GM12878 (cell line): Measurements from ENCODE around the gene BTBD1. TPM values are rescaled to one million over a fixed set of nuclear protein-coding genes. Genes with fewer than 3 reads are reported as not detected.

Experiments
- ATAC-seq: fragments of 200-7000 bp; cut with Tn5 transposase; 3 replicates; pipeline ENCODE4 v1.9.1; 2020; ENCODE audit warnings: mild to moderate bottlenecking, moderate library complexity
- BruUV-seq: library from RNA; stranded (reverse); fragments of 400-500 nt; replicated peaks from 2 replicates; lab custom pipeline; 2021; lab: Mats Ljungman, UMichigan
- CTCF ChIA-PET: fragments of 300-600 bp; sonication (Branson Sonifier 250); formaldehyde crosslinking; extraction: SDS; loops from one replicate; lab custom pipeline; 2021; ENCODE audit warnings: inconsistent platforms; lab: Yijun Ruan, JAX
- POLR2A ChIA-PET: fragments of 350-600 bp; formaldehyde crosslinking; extraction: SDS; loops from one replicate; lab custom pipeline; 2021; ENCODE audit warnings: inconsistent platforms; lab: Charles Lee
- RAD21 ChIA-PET: fragments of 300-600 bp; sonication (Branson Sonifier 250); formaldehyde crosslinking; loops from one replicate; lab custom pipeline; 2023; ENCODE audit warnings: antibody characterized with exemption; ENCODE audit not compliant: unreplicated experiment; lab: Charles Lee
- SMC1A ChIA-PET: fragments of 300-600 bp; sonication (Branson Sonifier 250); formaldehyde crosslinking; loops from one replicate; lab custom pipeline; 2023; ENCODE audit not compliant: unreplicated experiment, uncharacterized antibody; lab: Charles Lee
- DNase-seq: peaks from one replicate; pipeline ENCODE4 v3.0.0-alpha.2; 2011; ENCODE audit warnings: low read depth, low spot score
- FAIRE-seq: peaks from 3 replicates; lab custom pipeline; 2011; peaks lifted over from hg19 to GRCh38; lab: Jason Lieb, UNC
- H2AFZ ChIP-seq: 2 replicates; pipeline ENCODE4 v1.6.0; 2011; ENCODE audit warnings: low read depth, low read length, control low read depth; ENCODE audit not compliant: control insufficient read depth
- H3K27ac ChIP-seq: 2 replicates; pipeline ENCODE4 v1.5.1; 2011; ENCODE audit warnings: control low read depth; ENCODE audit not compliant: control insufficient read depth, insufficient read depth
- H3K27me3 ChIP-seq, 2 experiments: replicated peaks in 1 of 2; 2 replicates each; pipeline versions ENCODE4 v1.6.0 to v1.6.1; 2011; ENCODE audit warnings: low read length in 1 of 2; ENCODE audit not compliant: control insufficient read depth in 2 of 2, insufficient read depth in 2 of 2
- H3K36me3 ChIP-seq, 2 experiments: 2 replicates each; pipeline ENCODE4 v1.5.1; 2011; ENCODE audit warnings: low read length in 1 of 2; ENCODE audit not compliant: control insufficient read depth in 2 of 2, insufficient read depth in 2 of 2
- H3K4me1 ChIP-seq: 2 replicates; pipeline ENCODE4 v1.6.1; 2011; ENCODE audit warnings: mild to moderate bottlenecking, low read length, moderate library complexity, mixed read lengths; ENCODE audit not compliant: control insufficient read depth, insufficient read depth
- H3K4me2 ChIP-seq: 2 replicates; pipeline ENCODE4 v1.6.0; 2011; ENCODE audit warnings: control low read depth; ENCODE audit not compliant: control insufficient read depth, insufficient read depth
- H3K4me3 ChIP-seq: fragments of 200-600 bp; sonication (generic); 2 replicates; pipeline ENCODE4 v1.5.1; 2016
- H3K79me2 ChIP-seq: 2 replicates; pipeline ENCODE4 v1.6.0; 2011; ENCODE audit warnings: low read length; ENCODE audit not compliant: control insufficient read depth, insufficient read depth
- H3K9ac ChIP-seq: 2 replicates; pipeline ENCODE4 v1.8.0; 2011; ENCODE audit warnings: low read length, control low read depth, mixed read lengths; ENCODE audit not compliant: control insufficient read depth, insufficient read depth
- H3K9me3 ChIP-seq: replicated peaks from 3 replicates; pipeline ENCODE4 v1.5.1; 2011; ENCODE audit warnings: mild to moderate bottlenecking, low read length; ENCODE audit not compliant: control insufficient read depth, insufficient read depth
- H4K20me1 ChIP-seq: 2 replicates; pipeline ENCODE4 v1.6.0; 2011; ENCODE audit not compliant: control insufficient read depth, insufficient read depth
- E2F8 ChIP-seq: fragments of 450-650 bp; IDR thresholded peaks from 2 replicates; pipeline ENCODE4 v1.6.1; 2018; ENCODE audit warnings: mild to moderate bottlenecking, low read depth, moderate library complexity; ENCODE audit not compliant: partially characterized antibody
- YY1 ChIP-seq: IDR thresholded peaks from 2 replicates; pipeline ENCODE4 v1.6.1; 2011; ENCODE audit warnings: low read depth, mild to moderate bottlenecking, low read length
- WGBS: methylation state at CpG from one replicate; pipeline ENCODE4 v1.1.6; 2016; ENCODE audit warnings: low lambda C conversion rate; ENCODE audit not compliant: insufficient replicate concordance, insufficient coverage; ENCODE audit errors: missing lambda C conversion rate; 5-methylcytosine and 5-hydroxymethylcytosine counted together
- in situ Hi-C: fragments of 300-500 bp; cut with MboI; formaldehyde crosslinking; loops from 9 replicates; pipeline ENCODE4 v1.14.3; 2018; ENCODE audit warnings: mixed read lengths
- intact Hi-C: fragments of 100-400 bp; cut with micrococcal nuclease; formaldehyde crosslinking; loops from one replicate; pipeline ENCODE4 v1.14.2; 2022; ENCODE audit not compliant: unreplicated experiment
- polyA plus RNA-seq, 11 experiments: library from polyadenylated mRNA; depleted of rRNA in 4 of 11; unstranded in 6 of 11; stranded (reverse) in 5 of 11; fragments of >200 nt; fragmentation: Nextera tagmentation in 4 of 11; fragmentation: Illumina TruSeq in 1 of 11; extraction: Ambion mirVana in 4 of 11; extraction: Trizol in 1 of 11; gene quantifications; 1 replicate in 1 of 11; 2 replicates in 10 of 11; pipeline versions ENCODE4 v1.2.1 to v1.2.3, GENCODE V29; 2011 to 2016; ENCODE audit warnings: inconsistent platforms in 2 of 11, missing spikeins in 2 of 11, low read depth in 1 of 11
- total RNA-seq, 4 experiments: library from RNA; depleted of rRNA in 3 of 4; stranded (reverse); fragments of >200 nt in 3 of 4; fragmentation: Illumina TruSeq in 1 of 4; extraction: Trizol in 1 of 4; gene quantifications; 2 replicates each; pipeline versions ENCODE4 v1.2.1 to v1.2.3, GENCODE V29; 2013 to 2021

The BTBD1 gene
- total and polyA plus RNA-seq, 10 of the 15 experiments (the other 5 are each of a cell fraction or from before 2014, with no cell fraction given), result 17.5 to 90.4 (median 73.1) TPM

GRCh38 chr15:83057696-83058376, 9.2 kb downstream of the BTBD1 start:
- TF ChIP-seq E2F8 (no peak), YY1 (no peak)
- TF ChIP-seq, all 136 proteins: peak for 0
- Histone ChIP-seq H2AFZ (no peak overlapping the region), H3K9me3 (no peaks in the 10 kb centered on the region), H3K4me1 (peaks cover 7% of the 10 kb centered on the region), H3K9ac (no peak overlapping the region), H4K20me1 (peaks cover 17% of the 10 kb centered on the region), H3K4me3 (no peak overlapping the region), H3K4me2 (no peak overlapping the region), H3K36me3 (peaks cover 0 to 22% of the 10 kb centered on the region in 2 experiments; a peak in 1 of 4 replicates), H3K27ac (no peak overlapping the region), H3K79me2 (peaks cover 71% of the 10 kb centered on the region), H3K27me3 (no peaks in the 10 kb centered on the region)
- ChIA-PET POLR2A (interaction anchor here (0.5 to 1.6 kb wide), 4 partner anchors 10 to 245 kb away, joined by 3 to 8 read pairs (median 4); partner anchors contain the start of gene BTBD1), CTCF (interaction anchor here (1.2 to 2.6 kb wide), 2 partner anchors 9 to 45 kb away, joined by 3 to 7 read pairs; partner anchors contain the start of genes BTBD1 and C15orf40), SMC1A (interaction anchor here (0.6 to 1.0 kb wide), 5 partner anchors 8 to 1654 kb away, joined by 3 to 4 read pairs (median 3); no protein-coding TSS in a partner anchor), RAD21 (interaction anchor here (1.0 kb wide), 1 partner anchor 47 kb away, joined by 3 read pairs; no protein-coding TSS in a partner anchor)
- WGBS, result 96% methylated on average over 7 of the region's 7 CpGs
- BruUV-seq, result no TSS peak
- no peak for FAIRE-seq
- no peak for ATAC-seq
- no peak for DNase-seq
- intact Hi-C loops (no loop called here), in situ Hi-C loops (no loop called here)
